ENCODE results near the gene PPP1R37.

PPP1R37 gene

GRCh38 chr19:45137179-45137761 lies 44.3 kb downstream of the PPP1R37 start:
- no peak for DNase-seq (ENCODE audit: low read depth in 2 of 2)

GRCh38 chr19:45138303-45138751 lies 45.3 kb downstream of the PPP1R37 start:
- DNase-seq (ENCODE audit: low read depth in 2 of 2), result no peak

GRCh38 chr19:45139286-45140143 lies 46.5 kb downstream of the PPP1R37 start:
- DNase-seq (ENCODE audit: low read depth in 2 of 2), result no peak

GRCh38 chr19:45140144-45140503 lies 47.1 kb downstream of the PPP1R37 start:
- no peak for DNase-seq (ENCODE audit: low read depth in 2 of 2)

- DNase-seq (ENCODE audit: low read depth in 2 of 2), result no peak
Measured at GRCh38 chr19:45140533-45140932, 47.6 kb downstream of the PPP1R37 start.

GRCh38 chr19:45141203-45141900 lies 48.4 kb downstream of the PPP1R37 start:
- DNase-seq (ENCODE audit: low read depth in 2 of 2), result no peak

- no peak for DNase-seq (ENCODE audit: low read depth in 2 of 2)
Measured at GRCh38 chr19:45142016-45142725, 49.2 kb downstream of the PPP1R37 start.

GRCh38 chr19:45142726-45143110 lies 49.7 kb downstream of the PPP1R37 start:
- no peak for DNase-seq (ENCODE audit: low read depth in 2 of 2)

GRCh38 chr19:45144431-45145269 lies 51.7 kb downstream of the PPP1R37 start:
- DNase-seq (ENCODE audit: low read depth in 2 of 2), result no peak

- DNase-seq (ENCODE audit: low read depth in 2 of 2), result no peak
Measured at GRCh38 chr19:45145270-45146189, 52.6 kb downstream of the PPP1R37 start.

GRCh38 chr19:45146251-45146650 lies 53.3 kb downstream of the PPP1R37 start:
- DNase-seq (ENCODE audit: low read depth in 2 of 2), result no peak

GRCh38 chr19:45146741-45147205 lies 53.8 kb downstream of the PPP1R37 start:
- no peak for DNase-seq (ENCODE audit: low read depth in 2 of 2)

GRCh38 chr19:45147835-45148676 lies 55.1 kb downstream of the PPP1R37 start:
- no peak for DNase-seq (ENCODE audit: low read depth in 2 of 2)

GRCh38 chr19:45149129-45149528 lies 56.1 kb downstream of the PPP1R37 start:
- no peak for DNase-seq (ENCODE audit: low read depth in 2 of 2)

- DNase-seq (ENCODE audit: low read depth in 2 of 2), result no peak
Measured at GRCh38 chr19:45150180-45150579, 57.2 kb downstream of the PPP1R37 start.

GRCh38 chr19:45150751-45151281 lies 57.8 kb downstream of the PPP1R37 start:
- no peak for DNase-seq (ENCODE audit: low read depth in 2 of 2)

- no peak for DNase-seq (ENCODE audit: low read depth in 2 of 2)
Measured at GRCh38 chr19:45151320-45151719, 58.3 kb downstream of the PPP1R37 start.

- no peak for DNase-seq (ENCODE audit: low read depth in 2 of 2)
Measured at GRCh38 chr19:45151821-45152503, 59.0 kb downstream of the PPP1R37 start.
